GM19035 (cell line): ENCODE measurements around the gene PRKCE.

Source experiments
- ATAC-seq: cut with Tn5 transposase; IDR thresholded peaks from one replicate; pipeline ENCODE4 v1.9.1; 2021; ENCODE audit not compliant: unreplicated experiment

Gene PRKCE

DNA sequence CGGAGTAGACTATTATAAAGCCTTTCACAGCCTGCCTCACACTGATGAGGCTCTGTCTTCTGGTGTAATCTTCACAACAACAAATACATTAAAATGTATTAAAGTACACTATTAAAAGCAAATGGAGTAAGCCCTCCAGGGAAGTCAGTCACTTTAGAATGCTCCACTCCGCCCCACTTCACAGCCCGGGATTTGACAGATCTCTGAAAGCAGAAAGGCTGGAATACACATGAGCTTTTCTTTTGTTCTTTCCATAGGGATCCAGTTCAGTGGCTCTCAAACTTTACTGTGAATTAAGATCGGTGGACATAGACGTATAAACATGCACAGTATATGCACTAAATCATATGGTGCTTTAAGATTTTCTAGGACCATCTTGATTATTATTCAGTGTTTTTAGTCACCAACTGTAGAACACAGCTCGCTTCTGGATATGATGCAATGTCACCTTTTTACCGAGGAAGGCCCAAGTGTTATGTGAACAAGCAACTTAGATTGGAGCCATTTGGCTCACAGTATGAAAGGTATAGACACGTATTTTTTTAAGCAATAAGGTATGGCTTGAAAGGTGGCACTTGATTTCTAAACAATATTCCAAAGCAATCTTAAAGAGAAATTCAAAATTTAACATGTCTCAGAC lies 151.1 kb downstream of the PRKCE start:
- no peak for ATAC-seq

DNA sequence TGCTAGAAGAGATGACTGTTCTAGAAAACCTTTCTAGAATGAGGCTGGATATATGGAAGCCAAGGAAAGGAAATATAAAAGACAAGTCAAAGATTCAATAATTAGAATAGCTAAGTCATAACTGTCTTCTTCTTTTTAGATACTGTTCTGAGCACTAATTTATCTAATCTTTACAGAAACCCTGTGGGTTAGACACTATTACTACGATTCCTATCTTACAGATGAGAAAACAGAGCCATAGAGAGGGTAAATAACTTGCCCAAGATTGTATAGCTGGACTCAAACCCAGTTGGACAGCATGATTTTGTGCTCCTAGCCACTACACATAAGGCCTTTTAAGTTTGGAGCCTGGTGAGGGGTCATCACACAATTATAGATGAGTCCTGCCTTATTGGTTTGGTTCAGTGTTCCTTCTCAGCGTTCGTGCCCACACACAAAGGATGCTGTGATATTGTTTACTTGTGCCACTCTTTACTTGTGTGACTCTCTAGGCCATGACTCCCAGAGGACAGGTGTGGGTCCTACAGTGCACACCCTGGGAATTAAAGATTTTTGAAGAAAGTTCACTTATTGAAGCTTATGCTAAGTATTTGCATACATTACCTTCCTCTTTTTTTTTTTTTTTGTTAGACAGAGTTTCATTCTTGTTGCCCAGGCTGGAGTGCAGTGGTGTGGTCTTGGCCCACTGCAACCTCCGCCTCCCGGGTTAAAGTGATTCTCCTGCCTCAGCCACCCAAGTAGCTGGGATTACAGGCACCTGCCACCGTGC lies 153.7 kb downstream of the PRKCE start:
- ATAC-seq, result no peak

DNA sequence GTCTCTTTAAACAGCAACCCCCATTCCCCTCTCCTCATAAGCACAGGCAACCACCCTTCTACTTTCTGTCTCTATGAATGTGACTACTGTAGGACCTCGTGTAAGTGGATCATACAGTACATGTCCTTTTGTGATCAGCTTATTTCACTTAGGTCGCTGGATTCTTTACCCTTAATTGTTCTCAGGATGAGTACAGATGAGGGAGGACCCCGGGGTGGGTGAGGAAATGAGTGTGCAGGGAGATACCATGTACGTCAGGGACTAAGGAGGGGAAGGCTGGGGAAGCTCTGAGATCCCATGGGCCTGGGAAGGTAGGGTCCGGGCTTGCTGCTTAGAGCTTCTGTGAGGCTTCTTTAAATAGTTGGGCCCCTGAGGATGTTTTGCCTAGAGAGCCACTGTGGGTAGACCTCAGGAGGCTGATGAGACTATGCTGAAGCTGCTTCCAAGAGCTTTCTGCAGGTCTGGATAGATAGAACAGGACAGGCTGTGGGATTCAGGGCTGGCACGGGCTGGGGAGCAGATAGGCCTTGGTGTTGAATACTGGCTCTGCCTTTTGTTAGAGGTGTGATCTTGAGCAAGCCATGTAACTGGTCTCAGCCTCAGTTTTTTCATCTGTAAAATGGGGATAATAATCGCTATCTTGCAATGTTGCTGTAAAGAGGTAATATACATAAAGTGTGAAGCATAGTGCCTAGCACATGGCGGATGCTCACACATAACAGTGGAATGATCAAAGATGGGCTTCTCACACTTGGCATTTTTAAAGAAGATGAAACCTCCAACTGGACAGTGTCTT lies 155.3 kb downstream of the PRKCE start:
- ATAC-seq, result no peak

DNA sequence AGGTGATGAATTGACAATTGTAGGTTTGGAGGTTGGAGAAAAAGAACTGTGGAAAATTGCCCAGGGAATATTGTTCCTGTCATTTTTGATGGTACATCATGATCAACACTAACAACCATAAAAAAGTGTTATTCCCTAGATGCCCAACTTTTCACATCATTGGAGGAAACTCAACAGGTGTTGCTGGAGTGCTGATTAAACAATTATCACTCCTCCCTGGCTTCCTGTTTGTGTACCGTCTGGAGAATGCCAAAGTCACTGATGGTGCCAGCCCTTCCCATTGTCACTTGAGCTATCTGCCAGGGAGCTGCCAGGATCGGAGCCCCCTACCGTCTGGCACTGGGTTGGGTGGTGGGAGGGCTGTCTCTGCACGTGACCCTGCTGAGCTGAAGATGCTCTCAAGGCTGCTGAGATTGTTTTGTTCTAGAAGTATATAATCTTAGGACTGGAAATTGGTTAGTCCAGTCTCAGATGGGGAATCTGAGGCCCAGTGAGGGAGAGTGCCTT lies 156.9 kb downstream of the PRKCE start:
- ATAC-seq, result no peak

DNA sequence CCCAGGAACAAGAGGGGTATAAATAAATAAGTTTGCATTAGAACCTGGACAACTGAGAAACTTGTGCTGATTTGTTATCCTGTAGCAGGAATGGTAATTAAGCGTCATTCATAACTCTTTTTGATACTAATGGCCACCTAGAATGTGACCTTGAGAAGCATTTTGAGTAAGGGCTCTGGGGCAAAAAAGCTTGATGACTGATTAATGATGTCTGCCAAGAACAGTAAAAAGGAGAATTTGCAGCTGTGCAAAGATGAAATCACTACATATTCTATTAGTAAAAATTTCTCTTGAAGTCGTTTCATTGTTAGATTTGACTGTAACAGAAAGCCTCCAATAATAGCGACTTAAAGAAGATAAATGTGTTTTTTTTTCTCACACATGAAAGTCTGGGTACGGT lies 157.7 kb downstream of the PRKCE start:
- ATAC-seq, result no peak

DNA sequence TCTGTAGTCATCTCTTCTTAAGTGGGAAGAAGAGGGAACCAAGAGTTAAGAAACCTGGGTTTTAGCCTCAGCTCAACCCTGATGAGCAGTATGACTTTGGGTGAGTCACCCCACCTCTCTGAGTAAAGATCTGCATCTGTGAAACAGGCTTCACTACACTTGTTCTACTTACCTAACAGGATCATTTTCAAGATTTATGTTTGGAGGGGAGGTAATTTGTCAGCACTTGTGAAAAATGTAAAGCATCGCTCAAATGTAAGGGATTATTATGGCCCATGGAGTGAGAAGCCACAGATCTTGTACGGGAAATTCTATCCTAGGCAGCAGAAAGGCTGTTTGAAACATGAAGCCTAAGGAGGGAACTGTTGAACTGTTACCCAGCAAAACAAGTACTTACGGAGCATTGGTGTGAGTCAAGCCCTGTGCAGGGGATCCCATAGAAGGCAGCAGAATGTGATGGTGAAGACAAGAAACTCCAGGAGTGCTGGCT lies 160.6 kb downstream of the PRKCE start:
- no peak for ATAC-seq

DNA sequence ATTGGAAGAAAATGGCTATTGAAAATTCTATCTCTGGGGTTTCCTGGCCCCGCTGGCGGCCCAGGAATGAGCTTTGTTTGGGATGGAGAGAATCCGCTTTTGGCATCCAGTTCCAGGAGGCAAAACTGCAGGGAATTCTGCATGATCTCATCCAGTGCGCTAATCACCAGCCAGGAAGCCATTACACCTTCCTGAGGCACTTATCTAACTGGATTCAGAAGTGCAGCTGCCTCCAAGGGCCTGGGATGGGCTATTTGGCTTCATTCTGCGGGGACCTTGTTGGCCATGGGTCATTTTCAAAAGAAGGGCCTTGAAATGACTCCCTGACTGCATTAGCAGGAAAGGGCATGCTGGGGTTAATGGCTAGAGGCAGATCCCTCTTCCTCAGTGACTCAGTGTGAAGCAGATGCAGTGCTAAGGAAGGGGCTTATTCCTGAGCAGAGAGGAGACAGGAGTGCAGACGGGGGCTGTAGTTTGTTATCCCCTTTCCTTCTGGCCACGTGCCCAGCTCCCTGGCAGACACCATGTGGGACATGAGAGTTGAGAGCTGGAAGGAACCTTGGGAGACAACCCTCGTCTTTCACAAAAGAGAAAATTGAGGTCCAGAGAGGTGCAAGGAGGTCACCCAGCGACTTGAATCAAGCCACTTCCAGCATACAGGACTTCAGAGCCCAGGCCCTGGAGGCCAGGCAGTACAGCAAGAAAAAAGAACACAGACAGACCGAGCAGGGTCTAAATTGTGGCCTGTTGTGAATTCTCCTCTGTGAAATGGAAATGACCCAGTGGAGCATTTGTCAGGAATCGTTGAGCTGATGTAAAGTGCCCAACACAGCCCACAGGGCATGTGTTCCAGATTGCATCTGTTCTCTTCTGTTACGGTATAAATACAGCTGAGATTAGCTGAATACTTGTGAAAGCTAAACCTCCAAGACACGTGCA lies 161.8 kb downstream of the PRKCE start:
- no peak for ATAC-seq

DNA sequence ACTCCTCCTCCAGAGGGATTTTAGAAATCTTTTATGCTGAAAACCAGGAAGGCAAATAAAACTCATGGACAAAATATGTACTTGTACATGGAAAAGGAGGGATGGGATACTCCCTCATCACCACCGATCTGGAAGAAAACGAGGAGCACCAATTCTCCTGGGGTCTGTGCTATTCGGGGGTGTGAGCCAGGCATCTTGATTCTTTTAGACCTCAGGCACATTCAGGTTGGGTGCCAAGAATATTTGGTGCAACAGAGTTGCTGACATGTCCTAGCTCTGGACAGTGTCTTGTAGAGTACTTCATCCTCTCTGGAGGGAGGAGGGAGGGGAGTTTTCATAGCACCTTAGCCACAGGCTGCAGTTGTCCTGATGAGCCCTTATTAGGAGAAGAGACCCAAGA lies 163.0 kb downstream of the PRKCE start:
- ATAC-seq, result no peak

DNA sequence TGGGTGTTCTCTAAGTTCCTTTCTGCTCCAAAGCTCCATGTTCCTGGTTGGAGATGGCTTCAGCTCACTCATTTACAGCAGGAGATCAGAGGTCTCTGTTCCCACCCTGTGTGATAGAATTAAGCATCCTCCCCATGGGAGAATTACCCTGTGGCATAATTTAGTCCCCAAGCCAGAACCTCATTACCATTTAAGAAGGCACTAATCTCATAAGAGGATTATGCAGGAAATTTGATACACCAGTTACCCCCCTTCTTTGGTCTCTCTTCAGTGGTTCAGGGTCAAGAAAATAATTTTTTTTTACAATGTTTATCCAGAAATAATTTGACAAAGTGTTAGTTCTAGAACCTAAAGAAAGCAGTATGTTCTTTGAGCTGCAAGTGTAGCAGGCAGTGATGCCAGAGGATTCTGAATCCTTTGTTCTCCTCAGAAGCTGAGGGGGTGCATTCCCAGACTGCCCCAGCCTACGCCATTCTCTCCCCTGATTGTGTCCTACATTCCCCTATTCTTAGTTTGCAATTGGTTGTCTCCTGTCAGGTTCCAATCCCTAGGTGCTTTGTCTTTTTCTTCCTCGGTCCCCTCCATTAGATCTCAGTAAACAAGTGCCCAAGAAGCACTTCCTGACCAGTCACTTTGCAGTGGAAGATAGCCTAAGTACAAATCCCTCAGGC lies 163.6 kb downstream of the PRKCE start:
- ATAC-seq, result no peak

DNA sequence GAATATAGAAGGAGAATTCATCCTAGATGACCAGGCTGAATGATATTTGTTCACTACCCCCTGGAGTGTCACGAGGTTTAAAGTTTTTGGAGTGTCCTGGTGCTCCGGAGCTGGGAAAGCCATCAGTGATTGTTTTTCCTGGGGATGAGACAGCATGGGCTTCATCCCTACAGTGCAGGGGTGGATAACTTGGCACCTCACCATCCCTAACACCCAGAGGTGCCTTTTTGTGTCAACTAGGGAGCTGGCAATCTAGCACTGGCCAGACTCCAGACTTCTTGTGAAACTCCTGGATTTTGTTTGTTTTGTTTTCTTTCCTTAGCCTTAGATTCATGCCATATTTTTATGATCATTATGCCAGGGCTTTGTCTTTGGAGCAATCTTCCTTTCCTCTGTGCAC lies 164.8 kb downstream of the PRKCE start:
- ATAC-seq, result no peak

DNA sequence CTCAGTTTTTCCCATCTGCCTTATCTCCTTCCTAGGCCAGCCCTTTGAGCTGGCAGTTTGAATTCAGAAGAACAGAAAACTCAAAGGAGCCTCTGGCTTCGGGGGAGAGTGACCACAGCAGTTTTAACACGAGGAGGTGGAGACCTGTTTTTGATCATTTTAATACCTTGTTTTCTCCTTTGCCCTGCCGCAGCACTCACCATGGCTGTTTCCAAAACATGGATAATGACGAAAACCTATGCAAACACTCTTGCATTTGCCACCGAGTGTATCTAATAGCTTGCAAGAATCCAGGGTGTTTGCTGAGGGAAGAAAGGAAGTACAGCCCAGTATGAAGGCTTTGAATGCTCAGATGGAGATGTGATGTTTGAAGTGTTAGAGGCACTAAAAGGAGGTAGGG lies 167.1 kb downstream of the PRKCE start:
- no peak for ATAC-seq

DNA sequence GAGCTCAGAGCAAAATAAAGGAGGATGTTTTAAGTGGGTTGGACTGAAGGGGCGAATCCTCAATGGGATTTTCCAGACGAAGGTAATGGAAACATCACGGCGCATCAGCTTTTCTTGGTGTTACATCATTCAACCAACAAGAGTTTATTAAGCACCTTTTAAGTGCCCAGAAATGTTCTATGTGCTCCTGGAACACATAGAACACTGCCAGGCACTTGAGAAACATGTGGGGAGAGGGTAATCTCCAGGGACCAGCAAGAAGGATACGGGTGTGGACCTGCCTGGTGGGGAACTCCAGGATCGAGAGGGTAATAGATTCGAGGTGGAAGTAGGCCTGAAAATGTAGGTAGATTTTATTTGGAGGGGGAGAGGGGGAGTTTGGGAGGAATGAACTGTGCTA lies 168.6 kb downstream of the PRKCE start:
- ATAC-seq, result no peak

DNA sequence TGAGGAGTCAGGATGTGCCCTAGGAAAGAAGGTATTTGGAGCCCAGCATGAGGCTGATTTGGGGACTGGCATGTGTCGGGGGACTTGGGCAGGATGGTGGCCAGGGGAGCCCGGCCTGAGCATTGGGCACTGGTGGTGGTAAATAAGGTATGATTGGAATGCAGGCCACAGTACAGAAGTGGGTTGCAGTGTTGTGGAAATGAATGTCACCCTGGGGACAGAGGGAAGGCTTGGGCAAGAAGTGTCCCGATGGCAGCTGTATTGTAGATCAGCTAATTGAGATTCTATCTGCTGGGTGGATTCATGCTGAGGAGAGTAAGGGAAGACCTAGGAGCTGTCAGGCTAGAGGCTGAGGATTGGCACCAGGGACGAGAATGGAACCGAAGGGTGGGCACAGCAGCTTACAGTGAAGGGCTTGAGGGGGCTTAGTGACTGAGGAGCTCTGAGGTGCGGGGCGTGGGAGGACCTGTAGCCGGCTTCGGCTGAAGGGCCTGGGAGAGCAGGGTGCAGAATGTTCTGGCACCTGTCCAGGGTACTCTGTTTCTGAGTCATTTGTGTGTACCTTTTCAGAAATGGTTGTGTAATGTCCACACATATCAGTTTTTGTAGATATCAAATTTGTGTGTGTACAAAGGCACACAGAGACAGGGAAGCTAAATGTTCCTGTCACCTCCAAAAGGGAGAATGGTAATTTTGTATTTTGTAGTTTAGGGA lies 170.2 kb downstream of the PRKCE start:
- no peak for ATAC-seq

DNA sequence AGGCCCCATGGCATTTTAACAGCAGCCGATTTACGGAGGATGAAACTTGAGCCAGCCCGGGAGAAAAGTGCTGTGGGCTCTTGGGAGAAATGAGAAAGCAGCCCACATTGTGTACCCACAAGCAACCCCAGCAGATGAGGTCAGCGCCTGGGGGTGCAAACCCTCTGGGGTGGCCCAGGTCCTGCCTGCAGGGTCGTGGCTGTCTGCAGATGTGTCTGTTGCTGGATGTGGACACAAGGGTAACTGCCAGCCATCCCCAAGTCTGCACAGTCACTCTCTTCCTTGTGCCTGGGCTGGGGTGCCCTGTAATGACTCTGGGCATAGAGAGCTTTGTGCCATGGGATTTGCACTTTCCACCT lies 170.8 kb downstream of the PRKCE start:
- no peak for ATAC-seq

DNA sequence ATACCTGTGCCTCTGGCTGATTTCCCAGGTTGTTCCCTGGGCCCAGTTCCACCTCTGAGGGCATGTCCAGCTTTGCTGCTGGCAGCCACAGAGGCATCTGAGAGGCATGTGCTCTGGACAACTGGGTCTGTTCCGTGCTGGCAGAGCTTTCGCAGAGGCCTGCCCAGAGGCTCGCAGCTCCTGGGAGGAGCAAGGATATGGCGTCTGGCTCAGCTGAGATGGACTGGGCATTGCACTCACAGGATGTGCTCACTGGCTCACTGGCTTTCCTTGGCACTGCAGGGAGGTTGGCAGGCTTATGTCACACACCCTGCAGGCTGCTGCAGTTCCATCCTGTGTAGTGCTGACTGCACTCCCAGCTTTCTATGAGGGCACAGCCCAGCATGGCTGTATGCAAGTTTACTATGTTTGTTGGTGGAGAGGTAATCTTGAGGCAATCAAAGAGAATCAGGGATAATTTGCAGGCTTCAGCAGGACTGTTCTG lies 172.3 kb downstream of the PRKCE start:
- no peak for ATAC-seq

DNA sequence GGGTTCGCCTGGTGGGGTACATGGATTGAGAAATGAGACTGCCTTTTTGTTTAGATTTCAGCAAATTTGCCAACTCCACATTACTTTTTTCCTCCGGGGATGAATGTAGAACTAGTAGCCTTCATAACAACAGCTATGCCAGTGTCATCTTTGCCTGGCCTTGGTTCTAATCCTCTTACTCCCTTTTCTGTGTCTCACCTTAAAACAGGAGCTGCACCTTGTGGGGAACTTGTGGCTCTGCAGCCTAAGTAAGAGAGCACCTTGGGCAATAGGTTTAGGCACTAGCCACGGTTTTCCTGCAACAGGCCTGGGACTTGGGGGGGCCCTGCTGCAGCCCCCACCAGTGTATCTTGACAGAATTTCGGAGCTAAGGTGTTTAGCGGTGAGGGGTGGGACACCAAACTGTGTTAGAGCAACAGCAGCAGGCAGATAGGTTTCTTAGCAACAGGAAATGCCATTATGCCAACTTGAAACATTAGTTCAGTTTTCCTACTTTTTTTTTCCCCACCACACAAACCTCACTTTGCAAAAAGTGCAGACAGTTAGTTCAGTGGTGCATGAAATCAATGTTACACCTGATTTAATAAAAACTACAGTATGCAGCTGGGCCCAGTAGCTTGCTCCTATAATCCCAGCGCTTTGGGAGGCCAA lies 173.7 kb downstream of the PRKCE start:
- ATAC-seq, result no peak

DNA sequence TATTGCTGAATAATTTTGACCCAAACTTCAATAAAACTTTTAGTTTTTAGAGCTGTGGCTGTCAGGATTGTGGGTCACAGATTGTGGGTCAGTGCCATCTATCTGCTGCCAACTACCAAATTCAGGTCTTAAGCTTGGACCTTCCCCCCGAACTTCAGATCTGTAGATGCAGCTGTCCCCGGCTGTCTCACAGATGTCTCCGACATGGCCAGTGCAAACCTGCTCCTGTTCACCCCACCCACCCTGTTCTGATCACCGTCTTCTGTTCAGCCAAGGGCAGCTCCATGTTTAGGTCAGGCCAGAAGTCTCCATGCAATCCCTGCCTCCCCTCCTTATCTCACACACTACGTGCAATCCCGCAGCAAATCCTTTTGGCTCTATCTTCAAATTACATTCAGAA lies 175.0 kb downstream of the PRKCE start:
- no peak for ATAC-seq

DNA sequence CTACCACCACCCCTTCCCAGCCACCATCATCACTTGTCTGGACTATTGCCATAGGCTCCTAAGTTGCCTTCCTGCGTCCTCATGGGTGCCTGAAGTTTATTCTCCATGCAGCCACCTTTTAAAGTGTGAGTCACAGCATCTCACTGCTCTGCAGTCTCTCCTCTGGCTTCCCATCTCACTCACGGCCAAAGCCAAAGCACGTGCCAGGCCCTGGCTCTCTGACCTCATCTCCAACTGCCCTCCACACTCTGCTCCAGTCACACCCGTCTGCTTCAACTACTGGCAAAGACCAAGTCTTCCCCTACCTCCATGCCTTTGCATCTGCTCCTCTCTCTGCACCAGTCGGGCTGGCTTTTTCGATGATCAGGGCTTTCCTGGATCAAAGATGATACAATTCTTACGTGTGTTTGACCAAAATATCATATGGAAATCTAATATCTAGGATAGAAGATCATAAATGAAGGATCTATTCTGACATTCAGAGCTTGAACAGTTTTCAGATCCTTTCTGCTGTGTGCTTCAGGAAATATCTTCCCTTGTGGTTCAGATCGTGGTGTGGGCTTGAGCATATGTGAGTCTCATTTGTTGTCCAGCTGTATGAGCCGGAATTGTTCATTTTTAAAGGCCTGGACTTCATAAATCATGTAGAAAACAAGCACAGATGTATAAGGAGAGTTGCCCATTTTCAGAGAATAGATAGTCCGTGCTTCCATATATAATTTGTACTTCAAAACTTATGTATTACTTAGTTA lies 175.6 kb downstream of the PRKCE start:
- no peak for ATAC-seq
